HG02763 (cell line): Measurements from ENCODE around the gene TACC3.

Experiments
- ATAC-seq: cut with Tn5 transposase; IDR thresholded peaks from one replicate; pipeline ENCODE4 v1.9.1; 2021; ENCODE audit warnings: mild to moderate bottlenecking, moderate library complexity; ENCODE audit not compliant: unreplicated experiment

TACC3 gene

GRCh38 chr4:1771555-1772305 is 50.4 kb downstream of the TACC3 start:
- ATAC-seq: no peak

GRCh38 chr4:1772853-1773538 is 51.7 kb downstream of the TACC3 start:
- no peak for ATAC-seq

- ATAC-seq: no peak
Observed at GRCh38 chr4:1773754-1774153, 52.4 kb downstream of the TACC3 start.

GRCh38 chr4:1775731-1776500 is 54.6 kb downstream of the TACC3 start:
- ATAC-seq: no peak

- ATAC-seq: no peak
Observed at GRCh38 chr4:1776521-1777161, 55.3 kb downstream of the TACC3 start.

GRCh38 chr4:1777822-1778641 is 56.7 kb downstream of the TACC3 start:
- no peak for ATAC-seq

- no peak for ATAC-seq
Observed at GRCh38 chr4:1778642-1779392, 57.5 kb downstream of the TACC3 start.

- ATAC-seq: no peak
Observed at GRCh38 chr4:1779588-1780382, 58.5 kb downstream of the TACC3 start.

- ATAC-seq: no peak
Observed at GRCh38 chr4:1780435-1780834, 59.1 kb downstream of the TACC3 start.

- ATAC-seq: no peak
Observed at GRCh38 chr4:1783015-1783414, 61.7 kb downstream of the TACC3 start.

GRCh38 chr4:1783970-1784369 is 62.6 kb downstream of the TACC3 start:
- no peak for ATAC-seq

GRCh38 chr4:1784395-1784788 is 63.1 kb downstream of the TACC3 start:
- ATAC-seq: no peak

- no peak for ATAC-seq
Observed at GRCh38 chr4:1784789-1785591, 63.7 kb downstream of the TACC3 start.

GRCh38 chr4:1785592-1785991 is 64.3 kb downstream of the TACC3 start:
- ATAC-seq: no peak

GRCh38 chr4:1786544-1787362 is 65.4 kb downstream of the TACC3 start:
- no peak for ATAC-seq

- ATAC-seq: no peak
Observed at GRCh38 chr4:1787411-1788077, 66.2 kb downstream of the TACC3 start.
